HEK293T (cell line): Measurements from ENCODE around the gene KRT83.

Source experiments
- CTCF ChIA-PET: fragments of 350-600 bp; formaldehyde crosslinking; extraction: SDS; loops from one replicate; lab custom pipeline; 2021; ENCODE audit warnings: antibody characterized with exemption, inconsistent platforms; lab: Yijun Ruan, JAX
- POLR2A ChIA-PET: fragments of 350-600 bp; formaldehyde crosslinking; extraction: SDS; loops from one replicate; lab custom pipeline; 2020; ENCODE audit warnings: antibody characterized with exemption, inconsistent platforms; lab: Yijun Ruan, JAX
- DNase-seq: peaks from one replicate; pipeline ENCODE4 v3.0.0; 2012; ENCODE audit warnings: mixed read lengths; ENCODE audit errors: extremely low spot score
- ARNT ChIP-seq: fragments of 450-650 bp; IDR thresholded peaks from 2 replicates; pipeline ENCODE4 v1.6.1; 2017; ENCODE audit warnings: mild to moderate bottlenecking
- BHLHE40 ChIP-seq: fragments of 450-650 bp; IDR thresholded peaks from 2 replicates; pipeline ENCODE4 v1.6.1; 2016; ENCODE audit warnings: mild to moderate bottlenecking, moderate library complexity, borderline replicate concordance
- CTBP1 ChIP-seq: fragments of 450-650 bp; IDR thresholded peaks from 2 replicates; pipeline ENCODE4 v1.6.1; 2016; ENCODE audit warnings: borderline replicate concordance
- ELF4 ChIP-seq: fragments of 450-650 bp; IDR thresholded peaks from 2 replicates; pipeline ENCODE4 v1.6.1; 2017; ENCODE audit warnings: antibody characterized with exemption
- FOXA1 ChIP-seq: fragments of 450-650 bp; IDR thresholded peaks from 2 replicates; pipeline ENCODE4 v1.6.1; 2016; ENCODE audit warnings: mild to moderate bottlenecking
- FOXK2 ChIP-seq: fragments of 450-650 bp; IDR thresholded peaks from 2 replicates; pipeline ENCODE4 v1.6.1; 2016; ENCODE audit warnings: mild to moderate bottlenecking
- FOXM1 ChIP-seq: fragments of 450-650 bp; IDR thresholded peaks from 2 replicates; pipeline ENCODE4 v1.6.1; 2017; ENCODE audit warnings: mild to moderate bottlenecking, borderline replicate concordance
- HDGF ChIP-seq: fragments of 450-650 bp; IDR thresholded peaks from 2 replicates; pipeline ENCODE4 v1.6.1; 2017; ENCODE audit warnings: antibody characterized with exemption, borderline replicate concordance
- L3MBTL2 ChIP-seq: fragments of 450-650 bp; conservative IDR thresholded peaks from 2 replicates; pipeline ENCODE4 v1.6.1; 2016; ENCODE audit warnings: mild to moderate bottlenecking
- LEF1 ChIP-seq: fragments of 450-650 bp; IDR thresholded peaks from 2 replicates; pipeline ENCODE4 v1.6.1; 2017; ENCODE audit warnings: mild to moderate bottlenecking, borderline replicate concordance
- NFRKB ChIP-seq: fragments of 450-650 bp; IDR thresholded peaks from 2 replicates; pipeline ENCODE4 v1.6.1; 2016; ENCODE audit warnings: mild to moderate bottlenecking, moderate library complexity
- SP1 ChIP-seq: fragments of 450-650 bp; IDR thresholded peaks from 2 replicates; pipeline ENCODE4 v1.6.1; 2017
- SUZ12 ChIP-seq: fragments of 450-650 bp; IDR thresholded peaks from 2 replicates; pipeline ENCODE4 v1.6.1; 2016; ENCODE audit warnings: mild to moderate bottlenecking
- TARDBP ChIP-seq: fragments of 450-650 bp; IDR thresholded peaks from 2 replicates; pipeline ENCODE4 v1.6.1; 2016
- ZNF384 ChIP-seq: fragments of 450-650 bp; IDR thresholded peaks from 2 replicates; pipeline ENCODE4 v1.6.1; 2016
- TF ChIP-seq, protein P1 (sequence below): fragments of 450-650 bp; IDR thresholded peaks from 2 replicates; pipeline ENCODE4 v1.6.1; 2016

Gene KRT83

DNA sequence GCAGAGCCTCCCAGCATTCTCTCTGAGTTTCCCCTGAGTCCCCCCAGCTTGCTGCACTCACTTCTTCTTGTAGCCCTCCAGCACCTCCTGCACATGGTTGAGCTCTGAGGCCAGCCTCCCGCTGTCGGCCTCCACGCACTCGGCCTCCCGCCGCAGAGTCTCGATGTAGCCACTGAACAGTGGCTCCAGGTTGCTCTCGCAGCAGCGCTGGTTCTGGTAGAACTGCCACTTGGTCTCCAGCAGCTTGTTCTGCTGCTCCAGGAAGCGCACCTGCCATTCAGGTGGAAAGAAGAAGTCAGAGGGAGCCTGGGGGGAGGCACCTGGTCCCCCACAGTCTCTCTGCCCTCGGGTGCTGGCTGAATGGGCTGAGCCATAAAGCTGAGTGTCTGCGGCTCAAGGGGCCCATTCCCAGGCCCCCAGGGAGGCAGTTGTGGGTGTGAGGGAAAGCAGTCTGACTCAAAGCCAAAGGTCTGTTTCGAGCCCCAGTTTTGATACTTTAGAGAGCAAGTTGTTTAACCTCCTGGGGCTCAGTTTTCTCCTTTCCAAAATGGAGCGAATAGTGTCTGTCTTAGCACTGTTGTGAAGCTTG lies 43.8 kb upstream of the KRT83 start:
- TF ChIP-seq CTBP1 (no peak), ELF4 (no peak), BHLHE40 (no peak), NFRKB (no peak), TARDBP (no peak), FOXM1 (no peak), HDGF (no peak), LEF1 (no peak)
- TF ChIP-seq, protein P1, sequence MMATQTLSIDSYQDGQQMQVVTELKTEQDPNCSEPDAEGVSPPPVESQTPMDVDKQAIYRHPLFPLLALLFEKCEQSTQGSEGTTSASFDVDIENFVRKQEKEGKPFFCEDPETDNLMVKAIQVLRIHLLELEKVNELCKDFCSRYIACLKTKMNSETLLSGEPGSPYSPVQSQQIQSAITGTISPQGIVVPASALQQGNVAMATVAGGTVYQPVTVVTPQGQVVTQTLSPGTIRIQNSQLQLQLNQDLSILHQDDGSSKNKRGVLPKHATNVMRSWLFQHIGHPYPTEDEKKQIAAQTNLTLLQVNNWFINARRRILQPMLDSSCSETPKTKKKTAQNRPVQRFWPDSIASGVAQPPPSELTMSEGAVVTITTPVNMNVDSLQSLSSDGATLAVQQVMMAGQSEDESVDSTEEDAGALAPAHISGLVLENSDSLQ = no peak
- POLR2A ChIA-PET = no interaction called here
- no peak for DNase-seq
- CTCF ChIA-PET = interaction anchor here (0.6 to 2.4 kb wide), 3 partner anchors 38 to 520 kb away, joined by 3 to 9 read pairs (median 3); no protein-coding TSS in a partner anchor

DNA sequence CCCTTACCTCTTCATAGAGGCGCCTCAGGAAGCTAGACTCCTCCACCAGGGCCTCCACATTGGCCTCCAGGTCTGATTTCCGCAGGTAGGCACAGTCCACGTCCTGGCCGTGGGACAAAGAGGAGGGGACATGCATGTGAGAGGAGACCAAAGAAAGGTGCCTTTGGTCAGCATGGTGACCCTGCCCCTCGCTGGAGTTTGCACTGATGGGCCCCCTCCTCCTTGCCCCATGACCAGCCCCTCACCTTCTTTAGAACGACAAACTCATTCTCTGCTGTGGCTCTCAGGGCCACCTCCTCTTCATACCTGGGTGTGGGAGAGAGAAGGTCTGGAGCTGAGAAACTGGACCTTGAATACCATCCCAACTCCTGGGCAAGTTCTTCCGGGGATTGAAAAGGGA lies 42.9 kb upstream of the KRT83 start:
- DNase-seq = no peak
- ChIA-PET POLR2A (no interaction called here), CTCF (interaction anchor here (0.9 to 2.4 kb wide), 2 partner anchors 208 to 515 kb away, joined by 3 to 9 read pairs; no protein-coding TSS in a partner anchor)
- TF ChIP-seq FOXM1 (no peak), ELF4 (no peak), LEF1 (no peak), HDGF (no peak), FOXK2 (no peak), ZNF384 (no peak), CTBP1 (no peak), ARNT (no peak), SUZ12 (no peak), SP1 (no peak), NFRKB (no peak), FOXA1 (no peak), TARDBP (no peak), L3MBTL2 (no peak)
- TF ChIP-seq, protein P1 = no peak

DNA sequence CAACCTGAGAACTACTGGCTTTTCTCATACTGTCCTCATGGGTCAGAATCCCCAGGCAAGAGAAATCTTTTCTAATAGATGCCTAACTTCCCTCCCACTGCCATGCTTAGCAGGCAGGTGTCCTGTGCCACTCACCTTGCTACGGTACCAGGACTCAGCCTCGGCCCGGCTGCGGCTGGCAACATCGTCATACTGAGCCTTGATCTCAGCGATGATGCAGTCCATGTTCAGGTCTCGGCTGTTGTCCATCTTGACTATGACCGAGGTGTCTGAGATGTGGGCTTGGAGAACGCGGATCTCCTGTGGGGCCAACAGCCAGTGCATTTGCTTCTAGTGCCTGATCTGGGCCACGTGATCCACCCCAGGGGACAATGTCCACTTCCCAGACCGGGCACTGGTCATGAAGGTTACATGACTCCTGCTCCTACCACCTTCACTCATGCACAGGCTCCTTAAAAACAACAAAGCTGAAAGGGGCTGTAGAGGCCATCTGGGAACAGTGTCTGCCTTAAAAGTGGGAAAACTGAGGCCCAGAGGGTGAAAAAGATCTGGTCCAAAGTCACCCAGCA lies 42.0 kb upstream of the KRT83 start:
- no peak for DNase-seq
- CTCF ChIA-PET = no interaction called here
- no peak for TF ChIP-seq BHLHE40
- no peak for TF ChIP-seq ZNF384
- TF ChIP-seq FOXM1 = no peak
- no peak for TF ChIP-seq SUZ12
- TF ChIP-seq, protein P1 = no peak
- POLR2A ChIA-PET = no interaction called here

DNA sequence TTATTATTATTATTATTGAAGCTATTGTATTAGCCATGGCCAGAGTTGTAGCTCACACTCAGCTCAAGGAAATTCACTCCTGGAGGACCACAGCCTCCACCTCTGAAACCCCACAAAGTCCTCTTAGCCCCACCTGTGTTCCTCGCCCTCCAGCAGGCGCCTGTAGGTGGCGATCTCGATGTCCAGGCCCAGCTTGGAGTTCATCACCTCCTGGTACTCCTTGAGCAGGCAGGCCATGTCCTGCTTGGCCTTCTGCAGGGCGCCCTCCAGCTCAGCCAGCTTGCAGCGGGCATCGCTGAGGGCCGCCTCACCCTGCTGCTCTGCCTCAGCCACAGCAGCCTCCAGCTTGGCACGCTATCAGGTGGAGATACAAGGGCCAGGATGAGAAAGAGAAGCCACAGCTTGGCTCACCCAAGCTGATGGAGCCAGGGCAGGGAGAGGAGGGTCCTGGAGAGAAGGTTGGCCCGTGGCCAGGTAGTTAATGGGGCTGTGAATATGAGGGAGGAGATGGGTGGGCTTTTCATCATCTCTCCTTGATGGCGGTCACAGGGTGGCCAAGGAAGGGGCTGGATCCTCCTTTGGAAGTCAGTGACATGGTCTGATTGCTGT lies 41.0 kb upstream of the KRT83 start:
- DNase-seq = no peak
- TF ChIP-seq L3MBTL2 (no peak), ZNF384 (no peak), CTBP1 (no peak), NFRKB (no peak), FOXK2 (no peak), BHLHE40 (no peak), ARNT (no peak), SP1 (no peak), SUZ12 (no peak), TARDBP (no peak), FOXA1 (no peak), HDGF (no peak)
- ChIA-PET CTCF (interaction anchor here (0.5 to 1.7 kb wide), 6 partner anchors 9 to 206 kb away, joined by 3 to 13 read pairs (median 3); no protein-coding TSS in a partner anchor), POLR2A (no interaction called here)

DNA sequence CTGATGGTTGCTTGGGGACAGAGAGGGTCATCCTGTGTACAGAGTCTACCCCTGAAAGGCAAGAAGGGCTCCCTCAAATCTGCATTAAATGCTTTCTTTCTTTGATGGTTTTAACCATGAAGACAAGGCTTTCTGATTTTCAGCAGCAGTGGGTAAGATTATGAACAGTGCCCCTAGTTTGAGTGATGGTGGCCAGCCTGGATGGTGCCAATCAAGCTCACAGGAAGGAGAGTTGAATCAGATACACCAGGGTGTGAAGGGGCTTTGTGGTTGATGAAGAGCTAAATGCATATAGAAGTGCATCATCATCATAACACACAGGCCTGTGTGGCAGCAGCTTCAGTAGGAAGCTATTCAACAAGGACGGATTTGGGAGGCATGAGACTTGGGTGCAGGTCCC lies 40.4 kb upstream of the KRT83 start:
- no peak for TF ChIP-seq HDGF
- no peak for TF ChIP-seq L3MBTL2
- TF ChIP-seq TARDBP = no peak
- TF ChIP-seq FOXA1 = no peak
- TF ChIP-seq ZNF384 = no peak
- no peak for TF ChIP-seq ARNT
- no peak for TF ChIP-seq CTBP1
- TF ChIP-seq FOXK2 = no peak
- TF ChIP-seq FOXM1 = no peak
- POLR2A ChIA-PET = no interaction called here
- DNase-seq = no peak
- CTCF ChIA-PET = interaction anchor here (0.5 to 1.7 kb wide), 7 partner anchors 9 to 205 kb away, joined by 3 to 13 read pairs (median 3); no protein-coding TSS in a partner anchor

DNA sequence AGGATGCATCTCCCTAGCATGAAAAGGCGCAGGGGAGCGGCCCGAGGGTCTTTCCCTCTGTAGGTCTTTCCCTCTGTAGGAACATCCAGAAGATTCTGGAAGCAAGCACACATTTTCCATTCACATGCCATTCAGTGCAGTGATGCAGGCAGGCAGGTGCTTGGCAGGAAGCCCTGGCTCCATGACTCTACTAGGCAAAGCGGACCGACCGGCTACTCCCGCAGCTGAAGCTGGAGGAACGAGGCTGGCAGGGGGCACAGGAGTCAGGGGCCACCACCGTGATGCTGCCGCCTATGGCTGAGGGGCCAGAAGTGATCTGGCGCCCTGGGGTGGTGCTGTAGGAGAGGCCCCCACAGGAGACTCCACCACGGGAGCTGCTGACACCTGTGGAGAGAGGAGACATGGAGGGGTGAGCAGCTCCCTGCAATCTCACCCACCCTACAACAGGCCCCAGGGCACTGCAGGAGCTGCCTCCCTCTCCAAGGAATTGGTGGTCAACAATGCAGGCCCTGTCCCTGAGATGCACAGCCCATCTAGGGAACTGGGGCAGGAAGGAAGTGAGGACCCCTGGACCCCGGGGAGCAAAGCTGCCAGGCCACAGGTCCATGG lies 39.6 kb upstream of the KRT83 start:
- DNase-seq = no peak
- ChIA-PET POLR2A (no interaction called here), CTCF (interaction anchor here (1.1 to 1.7 kb wide), 3 partner anchors 11 to 204 kb away, joined by 5 to 13 read pairs (median 5); no protein-coding TSS in a partner anchor)
- TF ChIP-seq NFRKB (no peak), TARDBP (no peak), HDGF (no peak), SUZ12 (no peak), FOXK2 (no peak), SP1 (no peak), BHLHE40 (no peak), FOXA1 (no peak), LEF1 (no peak), FOXM1 (no peak), CTBP1 (no peak), ZNF384 (no peak), ARNT (no peak), ELF4 (no peak), L3MBTL2 (no peak)
- TF ChIP-seq, protein P1 = no peak
